ENCODE measurements around the gene AHRR. TPM values are rescaled to one million over a fixed set of nuclear protein-coding genes. Genes with fewer than 3 reads are reported as not detected.

AHRR gene
- total and polyA plus RNA-seq, 4 donors: 2.8 to 5.5 (median 3.8) TPM

DNA sequence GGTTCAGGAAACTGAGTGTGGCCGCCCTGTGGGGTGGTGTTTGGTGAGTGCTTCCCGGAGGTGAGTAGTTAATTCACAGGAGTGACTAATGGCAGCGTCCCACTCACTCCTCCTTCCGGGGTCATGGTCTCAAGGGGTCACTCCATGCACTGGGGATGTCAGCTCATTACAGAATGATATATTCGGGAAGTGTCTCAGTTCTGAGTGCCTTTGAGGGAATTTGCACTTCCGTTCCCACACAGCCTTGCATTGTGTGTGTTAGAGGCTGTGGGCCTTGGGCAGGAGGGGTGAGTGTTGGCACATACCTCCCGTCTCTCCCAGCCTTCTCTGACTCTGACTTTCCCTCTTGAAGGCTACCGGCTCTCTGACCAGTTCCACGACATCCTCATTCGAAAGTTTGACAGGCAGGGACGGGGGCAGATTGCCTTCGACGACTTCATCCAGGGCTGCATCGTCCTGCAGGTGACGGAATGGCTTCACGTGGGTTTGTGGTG lies 10.5 kb upstream of the AHRR start:
- H3K4me1 ChIP-seq (ENCODE audit: control insufficient read depth, insufficient read depth, low read length): peaks cover 6% of the 10 kb centered on the region
- no peak overlapping the region for H3K27ac ChIP-seq (ENCODE audit: low read depth, low read length)
- H3K9me3 ChIP-seq (ENCODE audit: control insufficient read depth, insufficient read depth, low read length): no peaks in the 10 kb centered on the region
- H3K27me3 ChIP-seq (ENCODE audit: control insufficient read depth, insufficient read depth, low read length): no peaks in the 10 kb centered on the region
- peaks cover 84% of the 10 kb centered on the region for H3K36me3 ChIP-seq (ENCODE audit: control insufficient read depth, insufficient read depth, low read length)
- H3K4me3 ChIP-seq (ENCODE audit: low read depth, low read length): no peak overlapping the region
- 72% methylated on average over 9 of the region's 16 CpGs for WGBS (ENCODE audit: insufficient coverage)
- peak in 1 of 6 donors; percentile 10 for DNase-seq (ENCODE audit: low read depth in 4 of 6, low spot score in 6 of 6)

DNA sequence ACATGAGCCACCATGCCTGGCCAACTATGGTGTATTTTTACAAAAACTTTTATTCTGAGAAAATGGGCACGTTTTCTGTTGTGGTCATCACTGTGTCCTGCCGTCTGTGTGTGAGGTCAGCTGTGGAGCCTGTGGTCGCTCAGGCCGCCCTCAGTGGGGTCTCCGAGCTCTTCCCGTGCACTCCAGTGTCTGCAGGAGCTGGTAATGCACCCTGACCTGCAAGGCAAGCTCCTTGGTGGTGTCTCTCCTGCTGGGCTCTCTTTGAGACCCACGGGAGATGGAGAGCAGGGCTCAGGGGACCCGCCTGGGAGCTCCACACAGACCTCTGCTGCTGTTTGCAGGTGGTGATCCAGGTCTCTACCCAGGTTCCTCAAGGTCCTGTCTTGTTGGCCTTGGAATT lies 9.6 kb upstream of the AHRR start:
- no peak overlapping the region for H3K27ac ChIP-seq (ENCODE audit: low read depth, low read length)
- H3K9me3 ChIP-seq (ENCODE audit: control insufficient read depth, insufficient read depth, low read length): no peaks in the 10 kb centered on the region
- no peak for DNase-seq (ENCODE audit: low read depth in 4 of 6, low spot score in 6 of 6)
- no peaks in the 10 kb centered on the region for H3K27me3 ChIP-seq (ENCODE audit: control insufficient read depth, insufficient read depth, low read length)
- H3K4me3 ChIP-seq (ENCODE audit: low read depth, low read length): no peak overlapping the region
- H3K36me3 ChIP-seq (ENCODE audit: control insufficient read depth, insufficient read depth, low read length): peaks cover 84% of the 10 kb centered on the region
- peaks cover 6% of the 10 kb centered on the region for H3K4me1 ChIP-seq (ENCODE audit: control insufficient read depth, insufficient read depth, low read length)
- WGBS (ENCODE audit: insufficient coverage): 93% methylated on average over 8 of the region's 8 CpGs

DNA sequence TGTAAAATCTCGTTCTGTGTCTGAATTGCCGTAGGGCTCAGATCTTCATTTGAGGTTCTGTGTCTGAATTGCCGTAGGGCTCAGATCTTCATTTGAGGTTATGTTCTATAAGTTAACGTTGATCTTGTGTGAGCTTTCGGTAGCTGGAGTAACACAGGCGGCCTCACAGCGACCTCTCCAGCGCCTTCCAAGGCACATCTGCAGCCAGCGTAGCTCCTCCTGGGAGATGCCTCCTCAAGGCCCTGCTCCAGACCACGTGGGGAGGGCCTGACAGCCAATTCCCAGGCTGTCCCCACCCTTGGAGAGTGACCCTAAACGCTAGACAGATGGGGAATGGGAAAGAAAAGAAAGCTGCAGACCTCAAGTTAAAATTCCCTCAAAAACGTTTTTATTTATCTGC lies 8.7 kb upstream of the AHRR start:
- Histone ChIP-seq H3K4me1 (ENCODE audit: control insufficient read depth, insufficient read depth, low read length) (peaks cover 12% of the 10 kb centered on the region), H3K4me3 (ENCODE audit: low read depth, low read length) (no peak overlapping the region), H3K27me3 (ENCODE audit: control insufficient read depth, insufficient read depth, low read length) (no peaks in the 10 kb centered on the region), H3K27ac (ENCODE audit: low read depth, low read length) (no peak overlapping the region), H3K36me3 (ENCODE audit: control insufficient read depth, insufficient read depth, low read length) (peaks cover 83% of the 10 kb centered on the region), H3K9me3 (ENCODE audit: control insufficient read depth, insufficient read depth, low read length) (no peaks in the 10 kb centered on the region)
- no peak for DNase-seq (ENCODE audit: low read depth in 4 of 6, low spot score in 6 of 6)
- 83% methylated on average over 10 of the region's 12 CpGs for WGBS (ENCODE audit: insufficient coverage)

DNA sequence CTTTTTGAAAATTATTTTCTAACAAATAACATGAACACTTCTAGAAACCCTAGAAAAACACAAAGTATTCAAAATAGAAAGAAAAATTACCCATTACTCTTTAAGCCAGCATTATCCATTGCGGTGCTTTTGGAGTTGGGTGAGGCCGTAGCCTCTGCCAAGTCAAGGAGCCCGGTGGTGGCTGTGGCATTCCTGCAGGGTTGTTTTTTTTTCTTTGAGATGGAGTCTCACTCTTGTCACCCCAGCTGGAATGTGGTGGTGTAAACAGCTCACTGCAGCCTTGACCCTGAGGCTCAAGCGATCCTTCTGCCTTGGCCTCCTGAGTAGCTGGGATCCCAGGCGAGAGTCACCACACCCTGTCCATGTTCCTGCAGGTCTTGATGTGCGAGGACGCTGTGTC lies 8.2 kb upstream of the AHRR start:
- no peak for DNase-seq (ENCODE audit: low read depth in 4 of 6, low spot score in 6 of 6)
- Histone ChIP-seq H3K27me3 (ENCODE audit: control insufficient read depth, insufficient read depth, low read length) (no peaks in the 10 kb centered on the region), H3K4me1 (ENCODE audit: control insufficient read depth, insufficient read depth, low read length) (peaks cover 12% of the 10 kb centered on the region), H3K27ac (ENCODE audit: low read depth, low read length) (no peak overlapping the region), H3K36me3 (ENCODE audit: control insufficient read depth, insufficient read depth, low read length) (peaks cover 79% of the 10 kb centered on the region), H3K9me3 (ENCODE audit: control insufficient read depth, insufficient read depth, low read length) (no peaks in the 10 kb centered on the region), H3K4me3 (ENCODE audit: low read depth, low read length) (no peak overlapping the region)
- WGBS (ENCODE audit: insufficient coverage): 96% methylated on average over 4 of the region's 7 CpGs

DNA sequence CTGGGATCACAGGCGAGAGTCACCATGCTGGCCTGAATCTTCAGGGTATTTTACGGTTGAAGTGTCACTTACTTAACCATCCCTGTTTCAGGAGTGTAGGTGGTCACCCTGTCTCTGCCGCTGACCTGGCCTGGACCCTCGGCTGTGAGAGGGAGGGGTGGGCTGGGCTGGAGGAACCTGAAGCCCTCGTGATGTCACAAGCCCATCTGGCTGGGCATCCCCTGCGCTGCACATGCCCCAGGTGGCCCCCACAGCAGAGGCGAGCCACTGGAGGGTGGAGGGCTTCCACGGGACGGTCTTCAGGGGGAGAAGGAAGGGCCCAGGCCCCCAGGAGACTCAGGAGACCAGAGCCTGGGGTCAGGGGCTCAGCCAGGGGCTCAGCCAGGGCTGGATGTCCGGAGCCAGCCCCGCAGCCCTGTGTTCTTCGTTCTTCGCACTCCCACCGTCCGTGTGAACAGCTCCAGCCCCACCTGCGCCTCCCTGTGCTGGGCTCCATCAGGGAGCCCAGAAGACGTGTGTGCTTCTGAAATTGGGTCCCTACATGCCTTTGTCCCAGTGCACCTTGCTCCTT lies 7.6 kb upstream of the AHRR start:
- Histone ChIP-seq H3K4me1 (ENCODE audit: control insufficient read depth, insufficient read depth, low read length) (peaks cover 11% of the 10 kb centered on the region), H3K9me3 (ENCODE audit: control insufficient read depth, insufficient read depth, low read length) (no peaks in the 10 kb centered on the region), H3K36me3 (ENCODE audit: control insufficient read depth, insufficient read depth, low read length) (peaks cover 74% of the 10 kb centered on the region), H3K27me3 (ENCODE audit: control insufficient read depth, insufficient read depth, low read length) (peaks cover 6% of the 10 kb centered on the region), H3K4me3 (ENCODE audit: low read depth, low read length) (no peak overlapping the region), H3K27ac (ENCODE audit: low read depth, low read length) (no peak overlapping the region)
- no peak for DNase-seq (ENCODE audit: low read depth in 4 of 6, low spot score in 6 of 6)
- WGBS (ENCODE audit: insufficient coverage): 87% methylated on average over 16 of the region's 17 CpGs

DNA sequence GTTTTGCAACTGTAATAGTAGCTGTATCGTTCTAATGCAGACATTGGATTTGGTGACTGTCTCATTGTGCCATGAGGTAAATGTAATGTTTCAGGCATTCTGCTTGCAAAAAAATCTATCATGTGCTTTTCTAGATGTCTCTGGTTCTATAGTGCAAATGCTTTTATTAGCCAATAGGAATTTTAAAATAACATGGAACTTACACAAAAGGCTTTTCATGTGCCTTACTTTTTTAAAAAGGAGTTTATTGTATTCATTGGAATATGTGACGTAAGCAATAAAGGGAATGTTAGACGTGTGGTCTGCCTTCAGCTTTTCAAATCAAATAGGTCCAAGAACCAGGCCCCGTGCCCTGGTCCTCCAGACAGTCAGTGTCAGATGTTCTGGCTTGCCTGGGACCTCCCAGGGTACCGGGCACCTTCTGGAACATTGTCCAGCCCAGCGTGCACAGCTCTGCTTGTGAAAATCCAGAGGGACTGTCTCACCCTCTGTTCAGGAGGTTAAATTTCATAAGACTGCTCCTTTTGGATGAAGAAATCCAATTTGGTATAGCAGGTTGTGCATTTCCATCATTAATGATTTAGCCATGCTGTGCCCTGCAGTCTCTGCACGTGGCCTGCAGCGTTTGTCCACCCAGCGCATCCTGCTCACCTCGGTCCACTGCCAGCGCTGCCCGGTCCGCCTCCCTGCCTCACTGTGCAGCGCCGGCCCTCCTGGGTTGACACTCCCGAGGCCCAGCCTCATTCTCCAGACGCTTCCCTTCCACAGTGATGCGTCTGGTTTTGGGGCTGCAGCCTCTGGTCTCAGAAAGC lies 6.6 kb upstream of the AHRR start:
- H3K4me3 ChIP-seq (ENCODE audit: low read depth, low read length): no peak overlapping the region
- no peak for DNase-seq (ENCODE audit: low read depth in 4 of 6, low spot score in 6 of 6)
- WGBS (ENCODE audit: insufficient coverage): 85% methylated on average over 18 of the region's 18 CpGs
- no peaks in the 10 kb centered on the region for H3K9me3 ChIP-seq (ENCODE audit: control insufficient read depth, insufficient read depth, low read length)
- H3K27me3 ChIP-seq (ENCODE audit: control insufficient read depth, insufficient read depth, low read length): peaks cover 16% of the 10 kb centered on the region
- H3K4me1 ChIP-seq (ENCODE audit: control insufficient read depth, insufficient read depth, low read length): peaks cover 9% of the 10 kb centered on the region
- H3K36me3 ChIP-seq (ENCODE audit: control insufficient read depth, insufficient read depth, low read length): peaks cover 67% of the 10 kb centered on the region
- no peak overlapping the region for H3K27ac ChIP-seq (ENCODE audit: low read depth, low read length)

DNA sequence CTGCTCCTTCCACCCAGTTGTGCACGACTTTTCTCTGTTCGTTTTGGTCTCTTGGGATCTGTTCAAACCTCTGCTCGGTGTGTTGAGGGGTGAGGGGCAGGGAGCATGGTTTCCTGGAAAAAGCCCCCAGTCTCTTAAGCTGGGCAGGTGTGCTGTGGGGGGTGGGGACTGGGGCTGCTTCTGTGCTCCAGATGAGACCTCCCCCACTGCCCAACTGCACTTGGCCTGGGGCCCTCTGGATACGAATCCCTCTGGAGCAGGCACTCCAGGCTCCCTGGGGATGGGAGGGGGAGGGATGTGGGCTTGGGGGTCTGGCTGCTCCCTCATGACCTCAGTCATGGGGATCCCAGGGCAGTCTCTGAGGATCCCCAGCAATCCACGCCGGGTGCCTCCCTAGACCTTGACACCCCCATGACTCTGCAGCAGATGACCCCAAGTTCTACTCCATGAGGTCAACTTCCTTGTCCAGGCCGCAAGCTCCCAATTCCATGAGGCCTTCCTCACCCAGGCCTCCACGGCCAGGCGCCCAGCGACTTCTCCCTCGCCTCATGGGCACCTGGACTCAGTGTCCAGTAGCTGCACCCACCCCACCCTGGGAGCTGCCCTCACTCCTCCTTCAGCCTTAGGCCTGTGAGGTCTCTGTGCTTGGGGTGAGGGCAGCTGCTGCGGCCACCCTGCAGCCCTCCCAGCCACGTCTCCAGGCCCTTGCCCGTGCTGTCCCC lies 5.9 kb upstream of the AHRR start:
- H3K9me3 ChIP-seq (ENCODE audit: control insufficient read depth, insufficient read depth, low read length): no peaks in the 10 kb centered on the region
- H3K4me3 ChIP-seq (ENCODE audit: low read depth, low read length): no peak overlapping the region
- H3K36me3 ChIP-seq (ENCODE audit: control insufficient read depth, insufficient read depth, low read length): peaks cover 60% of the 10 kb centered on the region
- H3K27ac ChIP-seq (ENCODE audit: low read depth, low read length): no peak overlapping the region
- no peak for DNase-seq (ENCODE audit: low read depth in 4 of 6, low spot score in 6 of 6)
- peaks cover 24% of the 10 kb centered on the region for H3K27me3 ChIP-seq (ENCODE audit: control insufficient read depth, insufficient read depth, low read length)
- WGBS (ENCODE audit: insufficient coverage): 83% methylated on average over 11 of the region's 14 CpGs
- peaks cover 15% of the 10 kb centered on the region for H3K4me1 ChIP-seq (ENCODE audit: control insufficient read depth, insufficient read depth, low read length)

DNA sequence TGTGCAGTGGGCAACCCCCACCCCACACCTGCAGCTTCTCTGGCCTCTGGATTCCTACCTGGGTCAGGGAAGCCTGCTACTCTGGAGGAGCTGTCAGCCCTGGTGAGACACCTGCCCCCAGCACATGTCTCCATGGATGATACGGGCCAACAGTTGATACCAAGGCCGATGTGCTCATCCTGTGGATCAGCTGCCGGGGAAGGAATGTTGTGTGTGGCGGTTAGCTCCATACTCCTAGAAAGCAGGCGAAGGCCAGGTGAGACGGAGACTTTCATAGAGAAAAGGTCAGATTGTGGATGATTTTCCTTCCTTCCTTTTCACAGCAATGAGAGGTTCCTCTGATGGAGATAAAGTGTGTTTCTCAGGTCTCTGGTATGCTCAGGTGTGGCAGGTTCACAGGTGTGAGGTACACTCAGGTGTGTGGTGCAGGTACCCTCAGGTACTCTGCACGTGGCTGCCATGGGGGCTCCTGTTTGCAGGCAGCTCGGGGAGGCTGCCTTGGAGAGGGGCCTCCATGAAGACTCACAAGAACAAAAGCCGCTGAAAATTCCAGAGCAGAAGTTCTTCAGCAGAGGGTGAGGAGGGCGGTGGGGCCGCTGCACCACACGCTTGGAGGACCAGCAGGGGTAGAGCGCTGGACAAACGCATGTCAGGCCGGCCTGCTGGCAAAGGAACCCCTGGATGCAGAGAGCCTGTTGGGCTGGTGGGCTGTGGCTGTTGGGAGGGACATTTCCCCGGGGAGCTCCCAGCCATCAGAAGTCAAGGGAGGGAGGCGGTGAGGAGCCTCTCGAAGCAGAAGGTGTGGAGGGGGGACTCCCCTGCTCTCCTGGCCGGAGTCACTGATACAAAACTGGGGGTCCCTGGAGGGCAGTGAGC lies 5.1 kb upstream of the AHRR start:
- 76% methylated on average over 16 of the region's 19 CpGs for WGBS (ENCODE audit: insufficient coverage)
- Histone ChIP-seq H3K27me3 (ENCODE audit: control insufficient read depth, insufficient read depth, low read length) (peaks cover 31% of the 10 kb centered on the region), H3K4me3 (ENCODE audit: low read depth, low read length) (no peak overlapping the region), H3K4me1 (ENCODE audit: control insufficient read depth, insufficient read depth, low read length) (peaks cover 22% of the 10 kb centered on the region), H3K9me3 (ENCODE audit: control insufficient read depth, insufficient read depth, low read length) (no peaks in the 10 kb centered on the region), H3K36me3 (ENCODE audit: control insufficient read depth, insufficient read depth, low read length) (peaks cover 55% of the 10 kb centered on the region), H3K27ac (ENCODE audit: low read depth, low read length) (no peak overlapping the region)
- no peak for DNase-seq (ENCODE audit: low read depth in 4 of 6, low spot score in 6 of 6)

Data from spinal cord (tissue), 10 donors.